Transverse colon (tissue), 4 donors: ENCODE results near the gene FCMR.

Experiments
- EP300 ChIP-seq: sonication (generic); formaldehyde crosslinking; IDR thresholded peaks from one replicate; pipeline ENCODE4 v1.6.1; 2017; ENCODE audit warnings: antibody characterized with exemption, low read depth
- POLR2A ChIP-seq: fragments of 450-650 bp; IDR thresholded peaks from one replicate; pipeline ENCODE4 v1.6.1; 2016; ENCODE audit warnings: antibody characterized with exemption, mild to moderate bottlenecking, moderate library complexity
- POLR2AphosphoS5 ChIP-seq, 3 donors: sonication (generic); formaldehyde crosslinking; IDR thresholded peaks; one replicate each; pipeline ENCODE4 v1.6.1; 2016; ENCODE audit warnings: antibody characterized with exemption in 3 of 3
- TF ChIP-seq, protein P1 (sequence below), 5 experiments: fragments of 200-600 bp in 3 of 5; fragments of 450-650 bp in 2 of 5; sonication (generic) in 3 of 5; IDR thresholded peaks; 1 replicate in 2 of 5; 2 replicates in 3 of 5; pipeline ENCODE4 v1.5.1; 2016 to 2017; ENCODE audit warnings: antibody characterized with exemption in 5 of 5, inconsistent platforms in 3 of 5, mild to moderate bottlenecking in 2 of 5, moderate library complexity in 1 of 5

DNA sequence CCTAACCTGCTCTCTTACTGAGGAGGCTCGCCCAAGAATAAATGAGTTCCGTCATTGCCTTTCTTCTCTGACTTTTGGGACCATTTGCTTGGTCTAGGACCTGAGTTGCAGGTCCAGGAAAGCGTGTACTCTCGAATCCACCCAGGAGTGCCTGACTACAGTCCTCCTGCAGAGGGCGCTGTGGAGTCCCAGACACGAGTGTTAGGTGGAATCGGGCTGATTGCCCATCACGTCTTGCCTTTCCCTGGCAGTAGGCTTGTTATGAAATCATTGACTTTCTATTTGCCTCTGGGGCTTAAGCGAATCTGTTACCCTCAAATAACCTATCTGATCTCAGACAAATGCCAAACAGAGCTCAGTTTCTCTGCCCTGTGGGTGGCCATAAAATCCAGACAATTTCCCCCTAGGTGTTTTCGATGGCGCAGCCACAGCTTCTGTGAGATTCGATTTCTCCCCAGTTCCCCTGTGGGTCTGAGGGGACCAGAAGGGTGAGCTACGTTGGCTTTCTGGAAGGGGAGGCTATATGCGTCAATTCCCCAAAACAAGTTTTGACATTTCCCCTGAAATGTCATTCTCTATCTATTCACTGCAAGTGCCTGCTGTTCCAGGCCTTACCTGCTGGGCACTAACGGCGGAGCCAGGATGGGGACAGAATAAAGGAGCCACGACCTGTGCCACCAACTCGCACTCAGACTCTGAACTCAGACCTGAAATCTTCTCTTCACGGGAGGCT, 56.6 kb downstream of the FCMR start, which contains the start of gene IL20:
- TF ChIP-seq, protein P1, sequence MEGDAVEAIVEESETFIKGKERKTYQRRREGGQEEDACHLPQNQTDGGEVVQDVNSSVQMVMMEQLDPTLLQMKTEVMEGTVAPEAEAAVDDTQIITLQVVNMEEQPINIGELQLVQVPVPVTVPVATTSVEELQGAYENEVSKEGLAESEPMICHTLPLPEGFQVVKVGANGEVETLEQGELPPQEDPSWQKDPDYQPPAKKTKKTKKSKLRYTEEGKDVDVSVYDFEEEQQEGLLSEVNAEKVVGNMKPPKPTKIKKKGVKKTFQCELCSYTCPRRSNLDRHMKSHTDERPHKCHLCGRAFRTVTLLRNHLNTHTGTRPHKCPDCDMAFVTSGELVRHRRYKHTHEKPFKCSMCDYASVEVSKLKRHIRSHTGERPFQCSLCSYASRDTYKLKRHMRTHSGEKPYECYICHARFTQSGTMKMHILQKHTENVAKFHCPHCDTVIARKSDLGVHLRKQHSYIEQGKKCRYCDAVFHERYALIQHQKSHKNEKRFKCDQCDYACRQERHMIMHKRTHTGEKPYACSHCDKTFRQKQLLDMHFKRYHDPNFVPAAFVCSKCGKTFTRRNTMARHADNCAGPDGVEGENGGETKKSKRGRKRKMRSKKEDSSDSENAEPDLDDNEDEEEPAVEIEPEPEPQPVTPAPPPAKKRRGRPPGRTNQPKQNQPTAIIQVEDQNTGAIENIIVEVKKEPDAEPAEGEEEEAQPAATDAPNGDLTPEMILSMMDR (IDR thresholded peaks at IDR 0.05), result peak; percentile 69 to 86 (median 74)
- TF ChIP-seq POLR2AphosphoS5 (IDR thresholded peaks at IDR 0.05) (no peak), POLR2A (no peak), EP300 (no peak)
